SK-N-SH (cell line): Measurements from ENCODE around the gene TBX15. TPM values are rescaled to one million over a fixed set of nuclear protein-coding genes. Genes with fewer than 3 reads are reported as not detected.

Source experiments
- CTCF ChIA-PET: fragments of 300-600, 350-600 bp; formaldehyde crosslinking; extraction: SDS; loops from one replicate; lab custom pipeline; 2021; lab: Yijun Ruan, JAX
- POLR2A ChIA-PET: fragments of 350-600 bp; sonication (Branson Sonifier 250); formaldehyde crosslinking; extraction: SDS; loops from one replicate; lab custom pipeline; 2020; ENCODE audit warnings: antibody characterized with exemption, inconsistent platforms; lab: Yijun Ruan, JAX
- DNase-seq: peaks from one replicate; pipeline ENCODE4 v3.0.0; 2012
- H2AFZ ChIP-seq: fragments of 200-600 bp; sonication (generic); 2 replicates; pipeline ENCODE4 v1.8.1; 2016; ENCODE audit warnings: antibody characterized with exemption, mild to moderate bottlenecking, low read depth
- H3F3A ChIP-seq: fragments of 200-600 bp; sonication (generic); replicated peaks from 2 replicates; pipeline ENCODE3; 2016; ENCODE audit warnings: antibody characterized with exemption, mild to moderate bottlenecking; ENCODE audit not compliant: insufficient read depth
- H3K27ac ChIP-seq, 2 experiments: fragments of 200-500 bp in 1 of 2; fragments of 200-600 bp in 1 of 2; sonication (Bioruptor generic) in 1 of 2; sonication (generic), shearing (Covaris generic) in 1 of 2; 2 replicates each; pipeline versions ENCODE4 v1.5.1 to v1.6.1; 2014 to 2016; ENCODE audit warnings: low read depth in 2 of 2, inconsistent platforms in 1 of 2, low read length in 1 of 2, mild to moderate bottlenecking in 1 of 2, mixed read lengths in 1 of 2
- H3K27me3 ChIP-seq: fragments of 200-600 bp; sonication (generic), shearing (Covaris generic); 2 replicates; pipeline ENCODE4 v1.6.1; 2016; ENCODE audit warnings: mixed run types; ENCODE audit not compliant: insufficient read depth
- H3K36me3 ChIP-seq, 2 experiments: fragments of 200-500 bp in 1 of 2; fragments of 200-600 bp in 1 of 2; sonication (Bioruptor generic) in 1 of 2; sonication (generic) in 1 of 2; replicated peaks in 1 of 2; 2 replicates each; pipeline versions ENCODE3 to v1.5.1; 2014 to 2016; ENCODE audit warnings: low read length in 1 of 2, mild to moderate bottlenecking in 1 of 2; ENCODE audit not compliant: insufficient read depth in 2 of 2, control insufficient read depth in 1 of 2
- H3K4me1 ChIP-seq, 2 experiments: fragments of 200-500 bp in 1 of 2; fragments of 200-600 bp in 1 of 2; sonication (Bioruptor generic) in 1 of 2; sonication (generic), shearing (Covaris generic) in 1 of 2; 2 replicates each; pipeline versions ENCODE4 v1.5.1 to v1.6.1; 2014 to 2016; ENCODE audit warnings: low read depth in 1 of 2, low read length in 1 of 2, mixed run types in 1 of 2; ENCODE audit not compliant: insufficient read depth in 2 of 2, control insufficient read depth in 1 of 2
- H3K4me2 ChIP-seq: fragments of 200-600 bp; sonication (generic), shearing (Covaris generic); 2 replicates; pipeline ENCODE4 v1.6.1; 2017; ENCODE audit warnings: mixed run types
- H3K4me3 ChIP-seq, 2 experiments: fragments of 200-500 bp in 1 of 2; fragments of 200-600 bp in 1 of 2; sonication (Bioruptor generic) in 1 of 2; sonication (generic), shearing (Covaris generic) in 1 of 2; 2 replicates each; pipeline versions ENCODE4 v1.5.1 to v1.8.1; 2014 to 2016; ENCODE audit warnings: low read depth in 2 of 2, inconsistent platforms in 1 of 2, low read length in 1 of 2, mild to moderate bottlenecking in 1 of 2, mixed read lengths in 1 of 2, moderate library complexity in 1 of 2
- H3K79me2 ChIP-seq: fragments of 200-600 bp; sonication (generic); 2 replicates; pipeline ENCODE4 v1.8.1; 2017; ENCODE audit warnings: mild to moderate bottlenecking; ENCODE audit not compliant: insufficient read depth
- H3K9ac ChIP-seq: fragments of 200-600 bp; sonication (generic); 2 replicates; pipeline ENCODE4 v1.6.1; 2017; ENCODE audit warnings: mixed run types
- H3K9me2 ChIP-seq: fragments of 200-600 bp; sonication (generic); 2 replicates; pipeline ENCODE4 v1.6.1; 2017; ENCODE audit warnings: mixed run types
- H3K9me3 ChIP-seq: fragments of 200-600 bp; sonication (generic); 2 replicates; pipeline ENCODE4 v1.6.1; 2017; ENCODE audit warnings: mixed run types, mild to moderate bottlenecking, moderate library complexity
- H4K20me1 ChIP-seq: fragments of 200-600 bp; sonication (generic); 2 replicates; pipeline ENCODE4 v1.6.1; 2017; ENCODE audit warnings: mild to moderate bottlenecking, mixed run types; ENCODE audit not compliant: insufficient read depth
- CHD2 ChIP-seq: fragments of 150-350 bp; IDR thresholded peaks from 2 replicates; pipeline ENCODE4 v1.6.1; 2018; ENCODE audit warnings: low read length; ENCODE audit not compliant: partially characterized antibody
- ELF1 ChIP-seq: IDR thresholded peaks from 2 replicates; pipeline ENCODE4 v1.4.0; 2012
- EP300 ChIP-seq, 2 experiments: IDR thresholded peaks; 2 replicates each; pipeline versions ENCODE4 v1.4.0 to v1.6.1; 2012; ENCODE audit warnings: borderline replicate concordance in 1 of 2, low read depth in 1 of 2, low read length in 1 of 2
- EZH2phosphoT487 ChIP-seq: fragments of 200-600 bp; sonication (generic); IDR thresholded peaks from 2 replicates; pipeline ENCODE4 v1.6.1; 2017; ENCODE audit warnings: low read depth, mixed run types, mild to moderate bottlenecking, antibody characterized with exemption, moderate library complexity, borderline replicate concordance
- FOSL2 ChIP-seq: IDR thresholded peaks from 2 replicates; pipeline ENCODE4 v1.4.0; 2012; ENCODE audit warnings: low read depth, mild to moderate bottlenecking, moderate library complexity, borderline replicate concordance
- FOXM1 ChIP-seq: IDR thresholded peaks from 2 replicates; pipeline ENCODE4 v1.4.0; 2012; ENCODE audit warnings: low read depth, mild to moderate bottlenecking
- GATA2 ChIP-seq: sonication (generic); formaldehyde crosslinking; IDR thresholded peaks from 2 replicates; pipeline ENCODE4 v1.5.0; 2020; ENCODE audit warnings: mild to moderate bottlenecking, missing genetic modification reagents
- JUND ChIP-seq: IDR thresholded peaks from 2 replicates; pipeline ENCODE4 v1.4.0; 2012
- MEF2A ChIP-seq: IDR thresholded peaks from 2 replicates; pipeline ENCODE4 v1.4.0; 2012; ENCODE audit warnings: low read depth, borderline replicate concordance
- MXI1 ChIP-seq: IDR thresholded peaks from 2 replicates; pipeline ENCODE4 v1.6.1; 2012; ENCODE audit warnings: mild to moderate bottlenecking, low read depth, low read length, improper control_type of control experiment
- NFIC ChIP-seq: IDR thresholded peaks from 2 replicates; pipeline ENCODE4 v1.4.0; 2012; ENCODE audit warnings: borderline replicate concordance
- NRF1 ChIP-seq: IDR thresholded peaks from 2 replicates; pipeline ENCODE4 v1.6.1; 2012; ENCODE audit warnings: low read depth, mild to moderate bottlenecking, low read length
- POLR2AphosphoS5 ChIP-seq: IDR thresholded peaks from 2 replicates; pipeline ENCODE4 v1.6.1; 2012; ENCODE audit warnings: low read depth, low read length
- SMC3 ChIP-seq: IDR thresholded peaks from 2 replicates; pipeline ENCODE4 v1.6.1; 2012; ENCODE audit warnings: low read depth, low read length, improper control_type of control experiment
- TCF12 ChIP-seq: IDR thresholded peaks from 2 replicates; pipeline ENCODE4 v1.4.0; 2012
- TEAD4 ChIP-seq: IDR thresholded peaks from 2 replicates; pipeline ENCODE4 v1.4.0; 2012; ENCODE audit warnings: mild to moderate bottlenecking, borderline replicate concordance; ENCODE audit not compliant: insufficient read depth
- WGBS: methylation state at CpG from one replicate; pipeline ENCODE4 v1.1.6; 2017; ENCODE audit warnings: low lambda C conversion rate; 5-methylcytosine and 5-hydroxymethylcytosine counted together
- polyA plus RNA-seq, 3 experiments: library from polyadenylated mRNA; depleted of rRNA; stranded (reverse); fragments of >200 nt; gene quantifications; 2 replicates each; pipeline ENCODE4 v1.2.3, GENCODE V29; 2012
- TF ChIP-seq, protein P1 (sequence below): fragments of 150-350 bp; IDR thresholded peaks from 2 replicates; pipeline ENCODE4 v1.6.1; 2016; ENCODE audit warnings: mild to moderate bottlenecking, low read depth, low read length
- TF ChIP-seq, protein P2 (sequence below): IDR thresholded peaks from 2 replicates; pipeline ENCODE4 v1.6.1; 2012; ENCODE audit warnings: mild to moderate bottlenecking, low read depth, low read length, moderate library complexity
- TF ChIP-seq, protein P3 (sequence below): IDR thresholded peaks from 2 replicates; pipeline ENCODE4 v1.4.0; 2012; ENCODE audit warnings: low read depth
- TF ChIP-seq, protein P4 (sequence below): IDR thresholded peaks from 2 replicates; pipeline ENCODE4 v1.4.0; 2012; ENCODE audit warnings: low read depth, borderline replicate concordance
- TF ChIP-seq, protein P5 (sequence below): IDR thresholded peaks from 2 replicates; pipeline ENCODE4; 2012

TBX15 gene
- polyA plus RNA-seq, 1 of the 3 experiments (the other 2 are of a cell fraction) = 0.02 TPM

DNA sequence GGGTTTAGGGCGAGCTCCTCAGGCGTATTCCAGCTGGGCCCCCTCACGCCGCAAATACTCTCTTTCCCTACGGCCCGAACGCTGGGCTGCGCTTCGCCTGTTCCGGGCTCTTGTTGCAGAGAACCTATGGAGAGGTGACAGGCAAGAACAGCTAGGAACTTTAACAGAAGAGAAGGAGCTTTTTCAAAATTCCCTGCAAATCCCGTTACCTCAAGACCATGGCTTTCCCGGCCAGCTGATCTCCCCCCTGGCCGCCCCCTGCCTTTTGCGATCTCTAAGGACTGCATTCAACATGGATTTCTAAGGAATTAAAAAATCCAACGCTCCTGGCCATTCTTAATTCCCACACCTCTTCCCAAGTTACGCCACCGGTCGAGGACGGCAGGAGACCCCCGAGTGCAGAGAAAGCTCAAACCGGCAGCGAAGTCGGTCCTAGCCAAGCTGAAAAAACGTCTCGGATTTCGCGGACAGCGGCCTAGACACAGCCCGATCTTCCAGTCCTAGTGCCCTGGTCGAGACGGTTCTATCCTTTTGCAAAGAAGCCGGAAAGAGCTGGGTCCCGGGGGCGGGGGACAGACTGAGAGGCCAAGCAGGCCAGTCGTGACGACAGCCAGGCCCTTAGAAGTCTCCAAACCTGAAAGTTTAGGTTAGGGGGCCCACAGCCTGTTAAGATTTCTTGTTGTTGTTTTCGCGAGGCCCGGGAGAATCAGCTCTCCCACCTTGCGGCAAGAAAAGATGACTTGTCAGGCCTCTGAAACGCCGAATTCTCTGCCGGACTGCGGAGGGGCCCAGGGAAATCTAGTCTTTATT, 1.1 kb upstream of the TBX15 start (continued):
- TF ChIP-seq, protein P1, sequence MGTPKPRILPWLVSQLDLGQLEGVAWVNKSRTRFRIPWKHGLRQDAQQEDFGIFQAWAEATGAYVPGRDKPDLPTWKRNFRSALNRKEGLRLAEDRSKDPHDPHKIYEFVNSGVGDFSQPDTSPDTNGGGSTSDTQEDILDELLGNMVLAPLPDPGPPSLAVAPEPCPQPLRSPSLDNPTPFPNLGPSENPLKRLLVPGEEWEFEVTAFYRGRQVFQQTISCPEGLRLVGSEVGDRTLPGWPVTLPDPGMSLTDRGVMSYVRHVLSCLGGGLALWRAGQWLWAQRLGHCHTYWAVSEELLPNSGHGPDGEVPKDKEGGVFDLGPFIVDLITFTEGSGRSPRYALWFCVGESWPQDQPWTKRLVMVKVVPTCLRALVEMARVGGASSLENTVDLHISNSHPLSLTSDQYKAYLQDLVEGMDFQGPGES = no peak
- no peak for TF ChIP-seq TCF12
- TF ChIP-seq NRF1 = no peak
- TF ChIP-seq POLR2AphosphoS5 = no peak
- TF ChIP-seq TEAD4 = no peak

DNA sequence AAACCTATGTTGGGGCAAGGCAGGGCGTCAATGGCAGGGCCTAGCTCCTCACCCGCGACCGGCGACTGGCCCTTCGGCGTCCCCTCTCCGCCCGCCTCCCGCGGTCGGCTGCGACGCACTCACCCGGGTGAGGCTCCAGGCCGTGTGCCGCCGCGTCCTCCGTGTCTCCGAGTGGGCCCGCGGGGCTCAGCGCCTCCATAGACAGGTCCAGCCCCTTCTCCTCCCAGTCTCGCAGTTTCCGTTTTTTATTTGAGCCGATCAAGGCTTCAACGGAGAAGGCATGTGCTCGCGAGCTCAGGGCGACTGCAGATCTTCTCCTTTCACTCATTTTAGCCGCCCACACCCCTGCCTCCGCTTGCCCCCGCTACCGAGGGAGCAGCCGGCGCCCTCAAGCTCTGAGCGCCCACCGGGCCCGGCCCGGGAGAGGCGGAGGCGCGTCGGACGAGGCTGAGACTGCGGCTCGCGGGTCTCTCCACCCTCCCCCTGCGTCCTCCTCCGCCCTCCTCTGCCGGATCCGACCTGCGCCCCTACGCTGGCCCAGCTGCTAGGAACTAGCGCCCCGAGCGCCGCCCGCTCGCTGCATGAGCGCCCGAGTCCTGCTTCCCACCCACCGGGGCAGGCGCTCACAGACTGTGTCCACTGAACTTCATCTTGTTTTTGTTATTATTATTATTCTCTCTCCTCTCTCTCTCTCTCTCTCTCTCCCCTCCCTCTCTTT, 516 bp downstream of the TBX15 start:
- no peak for DNase-seq
- H3K4me3 ChIP-seq = peak overlapping the region; percentile 24 to 54
- H3K9ac ChIP-seq = no peak overlapping the region
- H3K4me2 ChIP-seq = peak overlapping the region; percentile 85
- H3K9me2 ChIP-seq = no peaks in the 10 kb centered on the region
- H3K27me3 ChIP-seq = peaks cover 100% of the 10 kb centered on the region
- H3K36me3 ChIP-seq = no peaks in the 10 kb centered on the region
- POLR2A ChIA-PET = no interaction called here
- CTCF ChIA-PET = interaction anchor here (1.0 to 2.3 kb wide), 2 partner anchors 19 to 20 kb away, joined by 3 to 6 read pairs; no protein-coding TSS in a partner anchor
- peaks cover 6% of the 10 kb centered on the region for H3F3A ChIP-seq
- H3K27ac ChIP-seq = no peak overlapping the region
- no peaks in the 10 kb centered on the region for H3K9me3 ChIP-seq
- peak overlapping the region; percentile 46; the same call in 1 of the 2 replicates for H2AFZ ChIP-seq
- 18% methylated on average over 24 of the region's 65 CpGs for WGBS
- no peaks in the 10 kb centered on the region; a peak in 1 of 4 replicates for H3K4me1 ChIP-seq
- no peaks in the 10 kb centered on the region for H3K79me2 ChIP-seq
- TF ChIP-seq MEF2A (no peak), FOSL2 (no peak), TEAD4 (no peak), MXI1 (no peak), ELF1 (no peak), FOXM1 (no peak), NFIC (no peak), CHD2 (no peak), EZH2phosphoT487 (no peak), EP300 (IDR thresholded peaks at IDR 0.05; ENCODE audit: borderline replicate concordance in 1 of 2, low read depth in 1 of 2, low read length in 1 of 2) (no peak), GATA2 (no peak), TCF12 (no peak), SMC3 (no peak), JUND (no peak), NRF1 (no peak)
- TF ChIP-seq, protein P2, sequence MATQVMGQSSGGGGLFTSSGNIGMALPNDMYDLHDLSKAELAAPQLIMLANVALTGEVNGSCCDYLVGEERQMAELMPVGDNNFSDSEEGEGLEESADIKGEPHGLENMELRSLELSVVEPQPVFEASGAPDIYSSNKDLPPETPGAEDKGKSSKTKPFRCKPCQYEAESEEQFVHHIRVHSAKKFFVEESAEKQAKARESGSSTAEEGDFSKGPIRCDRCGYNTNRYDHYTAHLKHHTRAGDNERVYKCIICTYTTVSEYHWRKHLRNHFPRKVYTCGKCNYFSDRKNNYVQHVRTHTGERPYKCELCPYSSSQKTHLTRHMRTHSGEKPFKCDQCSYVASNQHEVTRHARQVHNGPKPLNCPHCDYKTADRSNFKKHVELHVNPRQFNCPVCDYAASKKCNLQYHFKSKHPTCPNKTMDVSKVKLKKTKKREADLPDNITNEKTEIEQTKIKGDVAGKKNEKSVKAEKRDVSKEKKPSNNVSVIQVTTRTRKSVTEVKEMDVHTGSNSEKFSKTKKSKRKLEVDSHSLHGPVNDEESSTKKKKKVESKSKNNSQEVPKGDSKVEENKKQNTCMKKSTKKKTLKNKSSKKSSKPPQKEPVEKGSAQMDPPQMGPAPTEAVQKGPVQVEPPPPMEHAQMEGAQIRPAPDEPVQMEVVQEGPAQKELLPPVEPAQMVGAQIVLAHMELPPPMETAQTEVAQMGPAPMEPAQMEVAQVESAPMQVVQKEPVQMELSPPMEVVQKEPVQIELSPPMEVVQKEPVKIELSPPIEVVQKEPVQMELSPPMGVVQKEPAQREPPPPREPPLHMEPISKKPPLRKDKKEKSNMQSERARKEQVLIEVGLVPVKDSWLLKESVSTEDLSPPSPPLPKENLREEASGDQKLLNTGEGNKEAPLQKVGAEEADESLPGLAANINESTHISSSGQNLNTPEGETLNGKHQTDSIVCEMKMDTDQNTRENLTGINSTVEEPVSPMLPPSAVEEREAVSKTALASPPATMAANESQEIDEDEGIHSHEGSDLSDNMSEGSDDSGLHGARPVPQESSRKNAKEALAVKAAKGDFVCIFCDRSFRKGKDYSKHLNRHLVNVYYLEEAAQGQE = no peak
- TF ChIP-seq, protein P3, sequence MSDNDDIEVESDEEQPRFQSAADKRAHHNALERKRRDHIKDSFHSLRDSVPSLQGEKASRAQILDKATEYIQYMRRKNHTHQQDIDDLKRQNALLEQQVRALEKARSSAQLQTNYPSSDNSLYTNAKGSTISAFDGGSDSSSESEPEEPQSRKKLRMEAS = no peak
- TF ChIP-seq, protein P4, sequence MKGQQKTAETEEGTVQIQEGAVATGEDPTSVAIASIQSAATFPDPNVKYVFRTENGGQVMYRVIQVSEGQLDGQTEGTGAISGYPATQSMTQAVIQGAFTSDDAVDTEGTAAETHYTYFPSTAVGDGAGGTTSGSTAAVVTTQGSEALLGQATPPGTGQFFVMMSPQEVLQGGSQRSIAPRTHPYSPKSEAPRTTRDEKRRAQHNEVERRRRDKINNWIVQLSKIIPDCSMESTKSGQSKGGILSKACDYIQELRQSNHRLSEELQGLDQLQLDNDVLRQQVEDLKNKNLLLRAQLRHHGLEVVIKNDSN = no peak
- TF ChIP-seq, protein P5, sequence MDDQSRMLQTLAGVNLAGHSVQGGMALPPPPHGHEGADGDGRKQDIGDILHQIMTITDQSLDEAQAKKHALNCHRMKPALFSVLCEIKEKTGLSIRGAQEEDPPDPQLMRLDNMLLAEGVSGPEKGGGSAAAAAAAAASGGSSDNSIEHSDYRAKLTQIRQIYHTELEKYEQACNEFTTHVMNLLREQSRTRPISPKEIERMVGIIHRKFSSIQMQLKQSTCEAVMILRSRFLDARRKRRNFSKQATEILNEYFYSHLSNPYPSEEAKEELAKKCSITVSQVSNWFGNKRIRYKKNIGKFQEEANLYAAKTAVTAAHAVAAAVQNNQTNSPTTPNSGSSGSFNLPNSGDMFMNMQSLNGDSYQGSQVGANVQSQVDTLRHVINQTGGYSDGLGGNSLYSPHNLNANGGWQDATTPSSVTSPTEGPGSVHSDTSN = no peak
- H4K20me1 ChIP-seq = no peaks in the 10 kb centered on the region
